ENCODE data around the gene RIPPLY3.
A peak's percentile ranks its signal among the peaks of the same experiment; 100 is the strongest.

Gene RIPPLY3

GRCh38 chr21:36965720-36966065 is 40.8 kb upstream of the RIPPLY3 start:
- H3K27ac ChIP-seq = peak overlapping the region; percentile 83
- TF ChIP-seq CTCF (conservative IDR thresholded peaks at IDR 0.05) (no peak), ZFX (IDR thresholded peaks at IDR 0.05) (no peak)

- TF ChIP-seq ZFX (IDR thresholded peaks at IDR 0.05) (peak; percentile 77), CTCF (conservative IDR thresholded peaks at IDR 0.05) (peak; percentile 52)
- peak within 1 kb of the TSS; percentile 83 for H3K27ac ChIP-seq
Observed at GRCh38 chr21:36966066-36966820, 40.3 kb upstream of the RIPPLY3 start, which contains the start of gene HLCS. TSS of gene HLCS (minus strand) at chr21:36966669. CDS start at chr21:36966638, 31 bp downstream.

- H3K27ac ChIP-seq = peak overlapping the region; percentile 83
Observed at GRCh38 chr21:36966821-36967768, 39.4 kb upstream of the RIPPLY3 start.

GRCh38 chr21:36968414-36968813 is 38.1 kb upstream of the RIPPLY3 start:
- TF ChIP-seq CTCF (conservative IDR thresholded peaks at IDR 0.05) = no peak
- no peak for TF ChIP-seq ZFX (IDR thresholded peaks at IDR 0.05)

More at GRCh38 chr21:36966821-36967768, 39.4 kb upstream of the RIPPLY3 start:
- TF ChIP-seq CTCF (conservative IDR thresholded peaks at IDR 0.05) = no peak
- no peak for TF ChIP-seq ZFX (IDR thresholded peaks at IDR 0.05)

GRCh38 chr21:36968976-36969375 is 37.5 kb upstream of the RIPPLY3 start:
- no peak for TF ChIP-seq ZFX (IDR thresholded peaks at IDR 0.05)
- no peak for TF ChIP-seq CTCF (conservative IDR thresholded peaks at IDR 0.05)
- no peak overlapping the region for H3K27ac ChIP-seq

More at GRCh38 chr21:36968414-36968813, 38.1 kb upstream of the RIPPLY3 start:
- H3K27ac ChIP-seq = no peak overlapping the region

GRCh38 chr21:36973986-36974850 is 32.3 kb upstream of the RIPPLY3 start:
- H3K27ac ChIP-seq = no peak overlapping the region

More at GRCh38 chr21:36973986-36974850, 32.3 kb upstream of the RIPPLY3 start:
- TF ChIP-seq ZFX (IDR thresholded peaks at IDR 0.05) (no peak), CTCF (conservative IDR thresholded peaks at IDR 0.05) (no peak)

Data from C4-2B (cell line).